Heart right ventricle (tissue), 16 donors: ENCODE measurements around the gene ITGA1. TPM values are rescaled to one million over a fixed set of nuclear protein-coding genes. Genes with fewer than 3 reads are reported as not detected.

Source experiments
- ATAC-seq, 8 donors: fragments of 200-7000 bp; cut with Tn5 transposase; one replicate each; pipeline ENCODE4 v1.9.1; 2020; ENCODE audit warnings: mild to moderate bottlenecking in 8 of 8, moderate library complexity in 8 of 8, moderate number of reproducible peaks in 1 of 8
- DNase-seq, 2 donors: peaks; one replicate each; pipeline ENCODE4 v3.0.0-alpha.2; 2020
- H3K27ac ChIP-seq, 10 donors: fragments of 200-600 bp; sonication (generic) in 2 of 10; one replicate each; pipeline versions ENCODE4 v1.5.0 to v1.8.0; 2020 to 2022; ENCODE audit warnings: mild to moderate bottlenecking in 3 of 10
- H3K27me3 ChIP-seq, 7 donors: fragments of 200-600 bp; one replicate each; pipeline ENCODE4 v1.8.0; 2021 to 2022; ENCODE audit warnings: mild to moderate bottlenecking in 2 of 7
- H3K36me3 ChIP-seq, 9 donors: fragments of 200-600 bp; sonication (generic) in 1 of 9; one replicate each; pipeline versions ENCODE4 v1.5.0 to v1.8.0; 2020 to 2022; ENCODE audit warnings: mild to moderate bottlenecking in 2 of 9
- H3K4me1 ChIP-seq, 9 donors: fragments of 200-600 bp; sonication (generic) in 1 of 9; one replicate each; pipeline versions ENCODE4 v1.5.0 to v1.8.0; 2020 to 2022; ENCODE audit warnings: mild to moderate bottlenecking in 4 of 9
- H3K4me3 ChIP-seq, 10 donors: fragments of 200-600 bp; sonication (generic) in 2 of 10; one replicate each; pipeline versions ENCODE4 v1.5.0 to v1.8.0; 2020 to 2022; ENCODE audit warnings: mild to moderate bottlenecking in 7 of 10, moderate library complexity in 2 of 10
- H3K9me3 ChIP-seq, 11 donors: fragments of 200-600 bp in 10 of 11; sonication (generic) in 2 of 11; one replicate each; pipeline versions ENCODE4 v1.5.0 to v1.8.0; 2013 to 2022; ENCODE audit warnings: mild to moderate bottlenecking in 2 of 11, control low read depth in 1 of 11, moderate library complexity in 1 of 11
- CTCF ChIP-seq, 9 donors: fragments of 200-600 bp; sonication (generic) in 2 of 9; IDR thresholded peaks; one replicate each; pipeline versions ENCODE4 v1.5.0 to v1.8.0; 2021 to 2022; ENCODE audit warnings: antibody characterized with exemption in 9 of 9, mild to moderate bottlenecking in 5 of 9, moderate library complexity in 1 of 9
- WGBS, 2 donors: extraction: QIAGEN DNeasy Blood & Tissue Kit; methylation state at CpG; one replicate each; pipeline ENCODE4 v1.1.7; 2013; ENCODE audit warnings: inconsistent platforms in 1 of 2; 5-methylcytosine and 5-hydroxymethylcytosine counted together
- intact Hi-C, 10 donors: fragments of 100-400 bp; cut with DNase I; formaldehyde crosslinking; loops; one replicate each; pipeline versions ENCODE4 v1.11.1 to v1.14.2; 2022
- polyA plus RNA-seq, 2 donors: library from polyadenylated mRNA; stranded (reverse); fragments of 200-250 nt; gene quantifications; one replicate each; pipeline ENCODE4 v1.2.3, GENCODE V29; 2013
- total RNA-seq, 10 donors: library from RNA; stranded (reverse); fragmentation: NEBNext Ultra II Directional in 3 of 10; extraction: Animal tissue kit (Norgen Biotek cat#: 25700) in 3 of 10; gene quantifications; one replicate each; pipeline versions ENCODE4 v1.2.1 to v1.2.4, GENCODE V29; 2021 to 2023
- donor health status: Arrhythmogenic right ventricular cardiomyopathy.
- donor health status: ischemic (EF 13 %, LVEDD 7.1; RV severe dilation, severe dysfunction).
- donor health status: healthy with polysubstance abuse.
- donor health status: DM: no; HTN: yes; CAD: no.
- donor health status: DM: no; HTN: no; CAD: no.
- donor health status: ischemic (EF 25% LVEDD 6.9; RV normal size, moderate dysfunction).
- donor health status: ischemic (EF 25% LVEDD 5.7; RV mildly dilated, moderate dysfunction).
- donor health status: healthy.
- donor health status: DM: yes; HTN: yes; CAD: no.
- donor health status: Ischemic cardiomyopathy.
- donor health status: ischemic (EF 35%, LVEDD 5.7; RV mildly dilated, moderate dysfunction).
- donor health status: nonischemic (EF 11% LVEDD 7.7; RV severe dilation, severe dysfunction).
- donor health status: DM: yes; HTN: yes; CAD: no.
- donor health status: PGD.
- donor health status: ischemic (EF 29% LVEDD 5.4; RV normal size, mild dysfunction).
- donor health status: nonischemic (EF 23%, LVEDD 6.1; RV moderate dilation, normal function).

The ITGA1 gene
- total and polyA plus RNA-seq, 12 donors: 7.7 to 48.2 (median 24.3) TPM

- WGBS, 2 donors: 85 to 91% methylated on average over 3 of the region's 3 CpGs
- Histone ChIP-seq H3K9me3 (no peaks in the 10 kb centered on the region), H3K4me1 (peaks cover 0 to 39% (median 7%) of the 10 kb centered on the region in 9 donors), H3K27ac (no peak overlapping the region), H3K27me3 (no peaks in the 10 kb centered on the region), H3K36me3 (peaks cover 0 to 32% (median 0%) of the 10 kb centered on the region in 9 donors), H3K4me3 (no peak overlapping the region)
- no peak for ATAC-seq
- intact Hi-C loops: loop anchor here in 2 of 10 donors (5.0 to 10.0 kb wide), 2 partner anchors 48 to 164 kb away; no protein-coding TSS in a partner anchor
- no peak for DNase-seq
- no peak for TF ChIP-seq CTCF (IDR thresholded peaks at IDR 0.05)
Measured at GRCh38 chr5:52856564-52856963, 68.8 kb downstream of the ITGA1 start.

- H3K27me3 ChIP-seq: no peaks in the 10 kb centered on the region
- peaks cover 0 to 47% (median 24%) of the 10 kb centered on the region in 9 donors for H3K4me1 ChIP-seq
- WGBS, 2 donors: 71 to 74% methylated on average over 2 of the region's 2 CpGs
- H3K9me3 ChIP-seq: no peaks in the 10 kb centered on the region
- H3K27ac ChIP-seq: peak overlapping the region in 3 of 10 donors; percentile 4 to 22 (median 16)
- H3K36me3 ChIP-seq: peaks cover 0 to 30% (median 0%) of the 10 kb centered on the region in 9 donors
- ATAC-seq: peak in 6 of 8 donors; percentile 33 to 71 (median 48)
- no peak for DNase-seq
- intact Hi-C loops: loop anchor here in 2 of 10 donors (5.0 to 10.0 kb wide), 2 partner anchors 45 to 167 kb away; no protein-coding TSS in a partner anchor
- no peak overlapping the region for H3K4me3 ChIP-seq
- no peak for TF ChIP-seq CTCF (IDR thresholded peaks at IDR 0.05)
Measured at GRCh38 chr5:52859628-52860027, 71.9 kb downstream of the ITGA1 start.

GRCh38 chr5:52861368-52861767 lies 73.7 kb downstream of the ITGA1 start:
- ATAC-seq: no peak

GRCh38 chr5:52863715-52864290 lies 76.1 kb downstream of the ITGA1 start:
- 54 to 61% methylated on average over 2 of the region's 2 CpGs for WGBS, 2 donors
- peaks cover 0 to 45% (median 21%) of the 10 kb centered on the region in 9 donors for H3K4me1 ChIP-seq
- no peak for DNase-seq
- peaks cover 0 to 57% (median 0%) of the 10 kb centered on the region in 9 donors for H3K36me3 ChIP-seq
- H3K9me3 ChIP-seq: no peaks in the 10 kb centered on the region
- intact Hi-C loops: no loop called here
- TF ChIP-seq CTCF (IDR thresholded peaks at IDR 0.05): no peak
- peak overlapping the region in 7 of 10 donors; percentile 5 to 64 (median 29) for H3K27ac ChIP-seq
- peak in 4 of 8 donors; percentile 9 to 33 (median 22) for ATAC-seq
- no peak overlapping the region for H3K4me3 ChIP-seq
- no peaks in the 10 kb centered on the region for H3K27me3 ChIP-seq

More at GRCh38 chr5:52861368-52861767, 73.7 kb downstream of the ITGA1 start:
- no peak for DNase-seq
- 94 to 97% methylated on average over 5 of the region's 5 CpGs for WGBS, 2 donors
- no peak overlapping the region for H3K27ac ChIP-seq
- intact Hi-C loops: no loop called here
- H3K4me3 ChIP-seq: no peak overlapping the region
- peaks cover 0 to 41% (median 21%) of the 10 kb centered on the region in 9 donors for H3K4me1 ChIP-seq
- H3K27me3 ChIP-seq: no peaks in the 10 kb centered on the region
- H3K36me3 ChIP-seq: peaks cover 0 to 46% (median 0%) of the 10 kb centered on the region in 9 donors
- no peak for TF ChIP-seq CTCF (IDR thresholded peaks at IDR 0.05)
- no peaks in the 10 kb centered on the region for H3K9me3 ChIP-seq
